Fibroblast of lung (primary cell): ENCODE measurements around the gene TRPM3.

Experiments
- EZH2 ChIP-seq: IDR thresholded peaks from 2 replicates; pipeline ENCODE4 v1.5.1; 2012; ENCODE audit warnings: low read length, control low read depth, mild to moderate bottlenecking; ENCODE audit errors: missing control alignments
- TF ChIP-seq, protein P1 (sequence below), 2 donors: IDR thresholded peaks in 1 of 2; conservative IDR thresholded peaks in 1 of 2; 1 replicate in 1 of 2; 2 replicates in 1 of 2; pipeline ENCODE4 v1.5.1; 2011 to 2012; ENCODE audit warnings: low read length in 2 of 2, control low read depth in 1 of 2, inconsistent platforms in 1 of 2, low read depth in 1 of 2, mild to moderate bottlenecking in 1 of 2

DNA sequence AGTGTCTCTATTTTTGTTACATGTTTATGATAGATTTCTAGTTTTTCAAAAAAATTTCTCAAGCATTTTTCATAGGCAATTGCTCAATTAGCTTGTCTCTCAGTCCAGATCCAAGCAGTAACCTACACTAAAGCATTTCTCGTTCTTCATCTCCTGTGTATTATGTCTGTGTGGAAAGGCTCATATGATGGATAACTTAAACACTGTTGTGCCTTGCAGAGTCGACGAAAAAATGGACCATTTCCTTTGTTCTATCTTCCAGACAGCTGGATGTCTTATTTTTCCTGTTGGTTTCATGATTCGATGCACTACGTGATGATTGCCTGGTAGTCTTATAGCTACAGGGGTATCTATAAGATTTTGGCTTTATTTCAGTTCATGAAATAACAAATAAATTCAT is 347.8 kb downstream of the TRPM3 start:
- TF ChIP-seq, protein P1, sequence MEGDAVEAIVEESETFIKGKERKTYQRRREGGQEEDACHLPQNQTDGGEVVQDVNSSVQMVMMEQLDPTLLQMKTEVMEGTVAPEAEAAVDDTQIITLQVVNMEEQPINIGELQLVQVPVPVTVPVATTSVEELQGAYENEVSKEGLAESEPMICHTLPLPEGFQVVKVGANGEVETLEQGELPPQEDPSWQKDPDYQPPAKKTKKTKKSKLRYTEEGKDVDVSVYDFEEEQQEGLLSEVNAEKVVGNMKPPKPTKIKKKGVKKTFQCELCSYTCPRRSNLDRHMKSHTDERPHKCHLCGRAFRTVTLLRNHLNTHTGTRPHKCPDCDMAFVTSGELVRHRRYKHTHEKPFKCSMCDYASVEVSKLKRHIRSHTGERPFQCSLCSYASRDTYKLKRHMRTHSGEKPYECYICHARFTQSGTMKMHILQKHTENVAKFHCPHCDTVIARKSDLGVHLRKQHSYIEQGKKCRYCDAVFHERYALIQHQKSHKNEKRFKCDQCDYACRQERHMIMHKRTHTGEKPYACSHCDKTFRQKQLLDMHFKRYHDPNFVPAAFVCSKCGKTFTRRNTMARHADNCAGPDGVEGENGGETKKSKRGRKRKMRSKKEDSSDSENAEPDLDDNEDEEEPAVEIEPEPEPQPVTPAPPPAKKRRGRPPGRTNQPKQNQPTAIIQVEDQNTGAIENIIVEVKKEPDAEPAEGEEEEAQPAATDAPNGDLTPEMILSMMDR (conservative IDR thresholded peaks at IDR 0.05 in 1 of 2, IDR thresholded peaks at IDR 0.05 in 1 of 2; ENCODE audit: low read depth in 1 of 2, low read length in 2 of 2): no peak
- TF ChIP-seq EZH2: no peak
